CD1c-positive myeloid dendritic cell (primary cell): ENCODE data around the gene FMN2.
"Not testable (repeated sequence)": the region's sequence is repeated elsewhere in the genome, so short reads cannot be mapped to it uniquely, and the experiment has no call there.

ENCODE experiments used
- DNase-seq: peaks from one replicate; pipeline ENCODE4 v3.0.0-alpha.2; 2016; ENCODE audit errors: extremely low spot score

FMN2 gene

GRCh38 chr1:240310226-240310925 lies 218.7 kb downstream of the FMN2 start:
- DNase-seq: no peak

- peak; percentile 9 for DNase-seq
These were observed 221.2 kb downstream of the FMN2 start for GRCh38 chr1:240312872-240313271.

DNA sequence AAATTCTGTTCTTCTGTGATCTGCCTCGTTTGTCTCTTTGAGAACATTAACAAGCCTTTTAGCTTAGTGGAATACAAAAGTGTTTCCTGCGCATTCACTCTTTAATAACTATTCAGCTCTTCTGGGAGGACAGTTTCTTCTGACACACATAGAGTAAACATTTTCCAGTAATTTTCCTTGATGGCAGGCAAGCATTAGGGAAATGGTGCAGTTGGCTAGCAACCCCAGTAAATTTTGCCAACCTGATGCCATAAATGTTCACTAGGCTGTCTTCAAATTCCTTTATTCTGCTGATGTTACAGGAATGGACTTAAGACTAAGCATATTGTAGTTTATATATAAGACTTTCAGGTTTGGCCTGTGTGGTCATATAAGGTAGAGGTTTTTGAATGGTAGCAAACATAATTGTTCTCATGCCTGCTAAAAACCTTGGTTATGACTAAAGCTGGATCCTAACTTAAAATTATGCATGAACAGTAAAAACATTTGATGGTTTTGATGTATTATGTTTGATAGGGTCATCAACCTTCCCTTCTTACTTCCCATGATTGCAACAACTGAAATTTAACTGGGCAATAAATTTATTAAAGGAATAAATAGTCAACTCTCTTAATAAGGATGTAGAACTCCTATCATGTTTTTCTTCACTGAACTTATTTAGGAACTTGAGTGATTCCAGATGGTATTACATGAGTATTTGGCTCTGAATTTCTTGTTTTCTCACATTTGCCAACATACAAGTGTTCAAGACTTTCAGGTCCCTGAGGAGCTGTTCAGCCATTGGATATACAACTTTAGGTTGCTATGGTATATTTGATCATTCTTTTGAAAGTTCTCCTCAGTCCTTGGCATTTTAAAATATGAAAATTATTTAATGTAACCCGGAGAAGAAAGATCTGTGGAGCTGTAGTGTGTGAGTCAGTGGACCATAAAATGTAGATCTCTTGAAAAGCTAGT lies 223.4 kb downstream of the FMN2 start:
- DNase-seq: no peak

- DNase-seq: no peak
These were observed 228.3 kb downstream of the FMN2 start for GRCh38 chr1:240319998-240320397.

DNA sequence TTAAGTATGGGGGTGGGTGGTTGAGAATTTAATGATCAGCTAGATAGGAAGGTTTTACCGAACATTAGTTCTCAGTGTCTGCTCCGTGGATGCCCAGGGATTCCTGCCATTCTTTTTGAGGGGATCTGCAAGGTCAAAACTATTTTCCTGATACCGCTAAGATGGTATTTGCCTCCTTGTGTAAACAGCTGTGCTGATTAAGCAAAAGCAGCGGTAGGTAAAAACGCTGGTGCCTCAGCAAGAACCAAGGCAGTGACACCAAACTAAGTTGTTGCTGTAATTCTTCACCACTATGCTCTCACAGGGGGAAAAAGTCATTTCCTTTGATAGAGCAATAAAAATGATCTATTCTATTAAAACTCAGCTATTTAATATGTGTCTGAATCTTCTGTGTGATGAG lies 229.0 kb downstream of the FMN2 start:
- DNase-seq: no peak

- no peak for DNase-seq
These were observed 231.3 kb downstream of the FMN2 start for GRCh38 chr1:240322943-240323342.

DNA sequence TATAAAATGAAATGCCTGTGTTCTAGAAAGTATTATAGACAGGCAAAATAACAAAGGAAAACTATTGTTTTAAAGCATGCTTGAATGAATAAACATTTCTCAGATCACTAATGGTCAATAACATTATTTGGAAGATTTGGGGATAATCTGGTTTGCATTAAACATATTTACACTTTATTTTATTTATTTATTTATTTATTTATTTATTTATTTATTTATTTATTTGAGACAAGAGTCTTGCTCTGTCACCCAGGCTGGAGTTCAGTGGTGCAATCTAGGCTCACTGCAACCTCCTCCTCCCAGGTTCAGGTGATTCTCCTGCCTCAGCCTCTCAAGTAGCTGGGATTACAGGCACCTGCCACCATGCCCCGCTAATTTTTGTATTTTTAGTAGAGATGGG lies 236.7 kb downstream of the FMN2 start:
- DNase-seq: not testable (repeated sequence)

DNA sequence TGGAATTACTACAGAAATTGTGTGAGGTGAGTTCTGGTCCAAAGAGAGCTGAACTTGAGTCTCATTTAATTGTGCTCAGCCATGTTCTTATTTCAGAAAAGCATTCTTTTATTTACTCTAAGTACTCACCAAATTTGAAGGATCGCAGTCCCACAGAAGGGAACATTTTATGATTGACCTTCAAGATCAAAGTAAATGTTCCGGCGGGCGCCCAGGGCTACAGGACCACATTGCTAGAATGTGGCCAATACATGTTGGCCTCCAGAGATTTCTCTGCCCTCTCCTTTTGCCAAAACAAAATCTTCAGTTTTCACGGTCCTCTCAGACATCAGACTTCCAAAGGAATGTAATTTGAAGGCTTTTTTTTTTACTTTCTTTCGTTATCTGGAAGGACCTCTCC lies 237.8 kb downstream of the FMN2 start:
- DNase-seq: no peak

DNA sequence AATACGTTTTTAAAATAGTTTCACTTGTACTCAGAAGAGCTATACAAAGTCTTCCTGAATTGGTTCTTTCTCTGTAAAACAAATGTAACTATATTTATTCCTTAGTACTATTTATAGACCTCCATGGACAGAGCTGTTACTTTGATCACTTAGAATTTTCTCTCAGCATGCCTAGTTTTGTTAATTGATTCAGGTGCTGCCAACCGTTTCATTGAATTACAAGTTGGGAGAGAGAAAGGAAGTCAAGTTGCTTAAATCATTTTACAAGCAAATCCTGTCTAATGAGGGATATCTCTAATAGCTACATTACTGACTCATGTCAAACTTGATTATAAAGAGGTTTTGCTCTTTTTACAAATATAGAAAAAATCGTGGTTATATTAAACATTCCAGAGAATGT lies 241.0 kb downstream of the FMN2 start:
- DNase-seq: no peak

GRCh38 chr1:240337781-240338180 lies 246.1 kb downstream of the FMN2 start:
- no peak for DNase-seq

DNA sequence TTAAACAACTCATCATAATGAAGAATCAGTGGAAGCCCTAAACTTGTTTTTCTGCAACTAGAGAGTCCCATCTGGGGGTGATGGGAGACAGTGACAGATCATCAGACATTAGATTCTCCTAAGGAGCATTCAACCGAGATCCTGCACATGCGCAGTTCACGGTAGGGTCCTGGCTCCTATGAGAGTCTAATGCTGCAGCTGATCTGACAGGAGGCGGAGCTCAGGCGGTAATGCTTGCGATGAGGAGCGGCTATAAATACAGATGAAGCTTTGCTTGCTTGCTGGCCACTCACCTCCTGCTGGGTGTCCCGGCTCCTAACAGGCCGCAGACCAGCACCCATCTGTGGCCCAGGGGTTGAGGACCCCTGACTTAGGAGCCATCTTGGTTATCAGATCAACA lies 247.2 kb downstream of the FMN2 start:
- no peak for DNase-seq

DNA sequence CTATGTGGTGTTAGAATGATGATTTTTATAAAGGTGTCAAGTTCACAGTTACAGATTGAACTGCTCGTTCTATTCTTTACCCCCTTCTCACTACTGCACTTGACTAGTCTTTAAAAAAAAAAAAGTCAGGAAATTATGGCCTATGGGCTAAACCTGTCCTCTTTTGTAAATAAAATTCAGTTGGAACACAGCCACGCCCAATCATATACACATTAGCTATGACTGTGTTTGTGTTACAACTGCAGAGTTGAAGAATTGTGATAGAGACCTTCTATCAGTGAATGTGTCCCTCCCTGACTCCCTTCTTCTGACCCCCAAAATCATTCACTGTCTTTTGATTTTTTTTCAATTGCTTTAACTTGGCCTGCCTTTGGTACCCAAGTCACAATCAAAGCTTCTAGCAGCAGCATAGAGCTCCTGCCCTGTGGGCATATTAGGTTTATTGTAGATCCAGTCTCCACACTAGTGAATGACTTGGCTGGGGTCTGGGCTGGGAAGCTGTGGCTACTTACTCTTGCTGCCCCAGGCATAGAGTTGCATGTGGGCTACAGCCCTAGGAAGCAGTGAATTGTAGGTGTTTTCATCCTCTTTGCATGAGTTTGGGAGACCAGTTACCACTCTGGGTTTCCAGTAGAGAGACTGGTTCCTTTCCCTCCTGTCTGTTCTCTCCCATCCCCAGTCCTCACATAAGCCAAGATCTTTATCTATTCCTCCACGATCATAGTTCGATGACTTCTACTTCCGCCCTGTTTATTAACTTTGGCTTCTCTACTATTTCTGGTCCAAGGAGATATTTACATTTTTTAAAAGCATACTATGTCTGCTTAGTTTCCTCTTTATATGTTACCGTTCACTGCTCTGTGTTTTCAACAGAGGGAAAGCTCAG lies 249.9 kb downstream of the FMN2 start:
- DNase-seq: no peak

GRCh38 chr1:240342251-240342625 lies 250.6 kb downstream of the FMN2 start:
- no peak for DNase-seq

GRCh38 chr1:240343045-240343444 lies 251.4 kb downstream of the FMN2 start:
- DNase-seq: no peak

DNA sequence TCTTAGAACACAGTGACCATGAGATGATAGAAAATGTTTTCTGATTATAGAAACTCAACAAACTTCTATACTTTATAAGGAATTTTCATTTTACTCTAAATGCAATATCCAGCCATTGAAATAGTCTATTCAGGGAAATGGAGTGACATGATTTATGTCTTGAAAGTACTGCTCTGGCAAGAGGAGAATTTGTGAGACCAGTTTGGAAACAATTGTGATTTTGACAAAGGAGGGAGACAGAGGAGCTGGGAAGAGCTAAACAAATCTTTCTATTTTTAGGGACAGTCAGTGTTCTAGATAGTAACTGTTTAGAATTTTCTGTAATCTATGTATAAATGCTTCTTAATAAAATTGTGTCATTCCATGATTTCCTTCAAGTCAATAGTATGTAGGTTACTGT lies 252.3 kb downstream of the FMN2 start:
- DNase-seq: no peak

DNA sequence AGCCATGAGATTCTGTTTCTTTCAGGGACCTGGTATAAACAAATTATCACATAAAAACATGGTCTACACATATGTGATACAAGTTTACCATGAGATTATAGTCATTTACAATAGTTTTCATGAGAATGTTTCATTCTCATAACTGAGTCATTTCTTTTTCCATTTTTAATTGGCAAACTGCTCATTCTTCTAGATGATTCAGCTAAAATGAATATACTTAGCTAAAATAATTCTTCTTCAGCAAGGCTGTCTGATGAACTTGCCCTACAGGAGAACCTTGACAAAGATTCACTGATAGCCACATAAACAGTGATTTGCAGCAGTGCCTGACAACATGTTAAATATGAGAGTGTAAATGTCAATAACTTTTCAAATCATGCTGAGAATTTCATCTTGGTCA lies 253.2 kb downstream of the FMN2 start:
- DNase-seq: no peak

GRCh38 chr1:240349695-240350094 lies 258.0 kb downstream of the FMN2 start:
- DNase-seq: no peak

- no peak for DNase-seq
These were observed 259.2 kb downstream of the FMN2 start for GRCh38 chr1:240350910-240351331.

DNA sequence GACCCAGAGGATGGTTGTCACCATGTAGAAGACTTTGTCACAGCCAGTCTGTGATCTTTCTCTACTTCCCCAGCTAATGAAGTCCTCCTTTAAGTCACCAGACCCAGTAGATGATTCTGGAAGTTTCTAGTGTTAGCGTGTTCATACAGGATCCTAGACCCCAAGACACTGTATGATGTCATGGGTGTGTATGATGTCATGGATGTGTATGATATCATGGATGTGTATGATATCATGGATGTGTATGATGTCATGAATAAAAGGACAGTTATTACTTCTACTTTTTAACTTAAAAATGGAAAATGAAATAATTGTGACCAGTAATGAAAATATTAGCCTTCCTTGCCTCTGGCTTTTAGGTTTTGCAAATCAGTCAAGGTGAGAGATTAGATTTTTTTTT lies 260.0 kb downstream of the FMN2 start:
- no peak for DNase-seq

- DNase-seq: no peak
These were observed 261.1 kb downstream of the FMN2 start for GRCh38 chr1:240352769-240353168.

DNA sequence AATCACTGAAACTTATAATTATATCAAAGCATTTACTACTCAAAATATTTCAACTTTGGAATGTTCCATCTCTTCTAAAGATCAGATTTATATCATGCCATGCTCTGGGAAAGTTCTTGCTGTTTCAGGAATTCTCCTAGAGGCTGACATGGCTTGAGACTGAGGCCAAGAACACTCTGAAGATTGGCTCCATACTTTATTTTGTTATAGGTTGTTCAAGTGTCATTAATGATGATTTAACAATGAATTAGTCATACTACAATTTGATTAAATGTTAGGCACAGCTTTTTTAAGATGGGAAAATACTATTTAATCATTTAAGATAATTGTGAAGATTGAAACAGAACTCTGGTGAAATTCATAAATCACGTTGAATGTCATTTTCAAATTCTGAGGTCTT lies 264.9 kb downstream of the FMN2 start:
- DNase-seq: no peak

- no peak for DNase-seq
These were observed 270.4 kb downstream of the FMN2 start for GRCh38 chr1:240362046-240362445.
